Activated T-helper 9 cell treated with anti-CD3 and anti-CD28 coated beads, Interleukin-2, amount 50 U/mL, for 16 hours (primary cell): ENCODE measurements around the gene LRCH4.
"Not testable (repeated sequence)": the region's sequence is repeated elsewhere in the genome, so short reads cannot be mapped to it uniquely, and the experiment has no call there.

Source experiments
- DNase-seq: peaks from one replicate; pipeline ENCODE4 v3.0.0-alpha.2; 2020; ENCODE audit warnings: low read depth

LRCH4 gene

DNA sequence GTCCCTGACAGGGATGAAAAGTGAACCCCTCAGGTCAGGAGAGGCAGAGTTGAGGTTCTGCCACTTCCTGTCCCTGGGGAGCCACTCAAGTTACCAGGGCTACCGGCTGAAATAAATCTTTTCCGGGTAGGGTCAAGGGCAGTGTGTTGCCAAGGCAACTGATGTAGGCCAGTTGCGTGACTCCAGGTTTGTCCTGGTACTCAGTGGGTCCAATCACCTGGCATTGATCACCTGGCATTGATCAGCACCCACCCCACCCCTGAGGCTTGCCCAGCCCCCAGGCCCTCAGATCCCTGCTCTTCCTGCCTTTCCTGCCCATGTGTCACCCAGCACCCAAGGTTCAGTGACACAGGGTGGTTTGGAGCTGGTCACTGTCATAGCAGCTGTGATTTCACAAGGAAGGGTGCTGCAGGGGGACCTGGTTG is 18.2 kb downstream of the LRCH4 start:
- no peak for DNase-seq

DNA sequence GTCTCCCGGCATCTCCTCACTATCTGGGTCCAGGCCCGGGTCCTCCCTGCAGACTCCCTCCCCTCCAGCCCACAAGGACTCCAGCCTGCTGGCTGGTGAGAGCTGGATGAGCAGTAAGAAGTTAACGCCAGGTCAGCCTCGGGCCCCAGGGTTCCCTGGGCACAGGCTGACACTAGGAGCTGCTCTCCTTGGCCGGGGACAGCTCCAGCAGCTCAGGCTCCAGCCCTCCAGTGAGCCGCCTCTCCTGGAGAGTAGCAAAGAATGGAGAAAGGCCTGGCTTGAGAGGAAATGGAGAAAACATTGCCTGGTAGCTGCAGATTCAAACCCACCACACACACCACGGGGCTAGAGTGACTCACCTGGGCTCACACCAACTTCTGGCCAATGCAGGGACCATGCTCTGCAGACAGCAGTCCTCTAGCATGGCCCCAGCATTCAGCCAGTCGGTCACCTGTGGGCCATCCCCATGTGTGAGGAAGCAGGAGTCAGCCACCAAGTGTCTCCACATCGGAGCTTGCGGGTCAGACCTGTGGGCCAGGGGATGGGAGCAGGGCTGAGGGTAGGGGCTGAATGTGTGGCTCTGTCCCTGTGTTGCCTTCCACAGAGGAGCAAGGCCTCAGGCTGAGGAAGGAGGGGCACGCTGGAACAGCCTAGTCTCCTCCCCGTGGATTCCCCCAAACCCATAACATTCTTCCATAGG is 18.7 kb downstream of the LRCH4 start:
- DNase-seq, result no peak

DNA sequence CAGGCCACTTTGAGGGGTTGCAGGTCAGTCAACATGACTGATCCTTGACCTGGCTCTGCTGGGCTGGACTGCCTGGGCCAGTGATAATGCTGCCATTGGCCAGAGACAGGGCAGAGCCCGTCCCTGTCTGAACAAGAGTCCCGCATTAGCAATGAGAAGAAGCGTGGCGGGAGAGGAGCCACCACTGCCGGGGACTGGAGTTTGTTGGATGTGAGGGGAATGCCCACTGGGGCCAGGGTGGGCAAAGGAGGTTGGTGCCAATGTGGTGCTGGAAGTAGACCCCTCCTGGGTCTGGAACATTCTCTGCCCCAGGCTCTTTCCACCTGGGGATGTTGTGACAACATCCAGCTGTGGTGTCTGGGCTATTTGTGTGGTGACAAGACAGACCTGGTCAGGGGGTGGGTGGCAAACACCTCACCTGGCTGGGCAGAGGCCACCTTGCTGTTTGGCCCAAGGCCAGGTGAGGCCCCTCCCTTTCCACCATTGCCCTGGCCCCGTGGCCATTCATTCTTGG is 19.9 kb downstream of the LRCH4 start:
- no peak for DNase-seq

DNA sequence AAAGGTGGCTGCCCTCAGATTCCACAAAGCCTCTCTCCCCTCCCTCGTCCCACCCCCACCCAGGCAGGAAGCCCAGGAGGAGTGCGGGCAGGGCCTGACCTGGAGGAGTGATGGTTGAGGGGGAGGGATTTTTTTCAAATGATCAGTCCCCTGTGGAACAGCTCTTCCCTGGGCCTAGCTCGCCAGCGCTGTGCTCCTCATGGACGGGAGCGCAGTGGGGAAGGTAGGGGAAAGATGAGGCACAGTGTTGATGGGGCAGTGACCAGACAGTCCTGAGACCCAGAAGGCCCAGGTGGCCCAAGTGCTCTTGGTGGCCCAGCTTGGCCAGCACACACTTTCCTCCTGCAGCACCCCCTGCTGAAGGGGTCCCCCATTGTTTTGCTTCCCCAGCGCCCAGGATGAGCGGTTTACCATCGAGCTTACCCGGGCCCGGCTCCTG is 20.8 kb downstream of the LRCH4 start:
- DNase-seq, result no peak

DNA sequence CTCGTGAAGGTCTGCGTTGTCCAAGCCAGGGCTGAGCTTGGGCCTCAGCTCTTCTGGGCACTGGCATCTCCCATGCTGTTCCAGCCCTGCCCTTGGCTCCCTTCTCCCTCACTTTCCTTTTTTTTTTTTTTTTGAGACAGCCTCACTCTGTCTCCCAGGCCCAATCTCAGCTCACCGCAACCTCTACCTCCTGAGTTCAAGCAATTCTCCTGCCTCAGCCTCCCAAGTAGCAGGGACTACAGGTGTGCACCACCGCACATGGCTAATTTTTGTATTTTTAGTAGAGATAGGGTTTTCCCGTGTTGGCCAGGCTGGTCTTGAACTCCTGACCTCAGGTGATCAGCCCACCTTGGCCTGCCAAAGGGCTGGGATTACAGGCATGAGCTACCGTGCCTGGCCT is 21.5 kb downstream of the LRCH4 start:
- not testable (repeated sequence) for DNase-seq

DNA sequence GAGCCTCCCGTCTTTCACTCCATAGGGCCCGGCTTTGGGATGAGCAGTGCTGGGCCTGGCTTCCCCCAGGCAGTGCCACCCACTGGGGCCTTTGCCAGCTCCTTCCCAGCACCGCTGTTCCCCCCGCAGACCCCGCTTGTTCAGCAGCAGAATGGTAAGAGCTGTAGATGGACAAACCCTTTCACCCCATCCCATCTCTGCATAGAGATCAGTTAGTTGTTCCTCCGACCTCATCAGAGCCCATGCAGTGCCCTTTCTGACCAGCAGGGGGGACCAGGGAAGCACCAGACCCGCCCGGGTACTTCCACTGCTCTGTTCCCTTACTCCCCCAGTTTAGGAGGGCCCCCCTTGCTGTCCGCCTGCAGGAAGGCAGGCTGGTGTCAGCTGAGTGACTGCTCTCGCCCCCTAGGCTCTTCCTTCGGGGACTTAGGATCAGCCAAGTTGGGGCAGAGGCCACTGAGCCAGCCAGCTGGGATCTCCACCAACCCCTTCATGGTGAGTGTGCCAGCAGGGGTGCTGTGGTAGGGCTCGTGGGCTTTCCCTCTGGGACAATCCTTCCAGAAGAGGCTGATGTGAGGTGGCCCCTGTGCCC is 22.0 kb downstream of the LRCH4 start:
- DNase-seq, result peak; percentile 70

DNA sequence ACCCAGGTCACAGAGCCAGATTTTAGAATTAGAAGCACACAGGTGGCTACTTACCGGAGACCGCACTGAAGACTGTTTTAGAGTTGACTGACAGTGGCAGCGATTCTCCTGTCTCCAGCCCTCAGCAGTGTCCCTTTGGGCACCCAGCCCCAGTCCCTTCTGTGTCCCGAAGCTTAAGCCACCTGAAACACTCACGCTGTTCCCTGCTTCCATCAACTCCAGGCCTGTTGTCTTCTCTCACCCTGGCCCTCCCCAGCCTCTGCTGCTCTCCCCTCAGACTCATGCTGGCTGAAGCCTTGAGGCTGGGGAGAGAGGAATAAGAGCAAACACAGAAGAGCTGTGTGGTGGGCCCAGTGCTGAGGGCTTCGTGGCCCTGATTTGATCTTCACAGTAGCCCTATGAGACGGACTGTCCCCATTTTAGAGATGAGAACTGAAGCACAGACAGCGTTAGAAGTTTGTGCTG is 22.8 kb downstream of the LRCH4 start:
- no peak for DNase-seq

DNA sequence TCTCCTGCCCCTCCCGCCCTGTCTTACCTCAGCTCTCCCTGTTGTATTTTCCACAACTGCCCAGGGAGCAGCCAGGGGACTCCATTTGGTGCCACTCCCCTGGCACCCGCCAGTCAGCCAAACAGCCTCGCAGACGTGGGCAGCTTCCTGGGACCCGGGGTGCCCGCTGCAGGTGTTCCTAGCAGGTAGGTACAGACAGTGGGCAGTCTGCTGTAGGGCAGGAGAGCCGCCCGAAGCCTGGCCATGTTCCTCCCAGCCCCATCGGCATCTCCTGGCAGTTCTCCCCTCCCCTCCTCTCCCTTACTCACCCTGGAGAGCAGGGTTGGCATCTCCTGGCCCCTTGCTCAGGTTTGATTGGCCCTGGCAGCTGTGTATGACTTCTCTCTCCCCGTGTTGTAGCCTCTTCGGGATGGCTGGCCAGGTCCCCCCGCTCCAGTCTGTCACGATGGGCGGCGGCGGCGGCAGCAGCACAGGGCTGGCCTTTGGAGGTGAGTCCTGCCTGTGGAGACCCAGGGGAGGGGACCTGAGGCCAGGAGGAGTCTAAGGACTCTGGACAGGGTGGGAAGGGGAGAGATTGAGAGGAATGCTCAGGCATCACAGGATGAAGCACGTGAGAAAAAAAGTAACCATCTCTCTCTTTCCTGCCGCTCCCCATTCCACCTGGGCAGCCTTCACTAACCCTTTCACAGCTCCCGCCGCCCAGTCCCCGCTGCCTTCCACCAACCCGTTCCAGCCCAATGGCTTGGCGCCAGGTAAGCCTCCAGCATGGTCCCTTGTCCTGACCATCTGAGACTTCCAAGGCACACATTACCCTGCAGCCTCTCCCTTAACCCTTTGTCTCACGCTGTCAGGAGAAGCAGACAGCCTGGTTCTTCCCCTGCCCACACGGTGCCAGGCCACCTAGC is 23.5 kb downstream of the LRCH4 start:
- DNase-seq, result no peak

DNA sequence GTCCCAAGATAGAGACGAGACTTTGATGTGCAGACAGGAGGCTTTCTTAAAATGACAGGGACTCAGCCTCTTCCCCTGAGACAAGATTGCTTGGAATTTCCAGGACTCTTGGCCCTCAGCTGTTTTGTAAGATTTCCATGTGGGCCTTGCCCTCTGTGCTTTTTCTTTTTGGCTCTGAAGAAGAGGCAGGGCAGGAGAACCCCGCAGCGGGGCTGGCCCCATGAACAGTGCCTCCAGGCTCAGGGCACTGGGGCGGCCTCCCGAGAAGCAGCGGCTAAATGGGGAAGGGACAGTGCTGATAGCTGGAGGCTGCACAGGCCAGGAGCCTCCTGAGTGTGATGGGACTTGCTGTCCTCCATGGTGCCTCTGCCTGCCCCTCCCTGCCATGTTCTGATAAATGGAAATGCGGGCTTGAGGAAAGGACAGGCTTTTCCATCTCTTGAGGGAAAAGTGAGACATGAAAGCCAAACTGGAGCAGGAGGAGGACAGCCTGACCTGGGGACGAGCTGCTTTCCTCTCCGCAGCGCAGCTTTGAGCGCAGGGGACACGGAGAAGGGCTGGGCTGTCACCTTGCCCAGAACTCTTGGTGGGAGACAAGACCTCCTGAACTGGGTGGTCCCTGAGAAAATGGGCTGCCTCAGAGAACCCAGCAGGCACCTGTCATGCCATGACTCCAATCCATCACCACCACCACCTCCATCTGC is 24.3 kb downstream of the LRCH4 start:
- no peak for DNase-seq

DNA sequence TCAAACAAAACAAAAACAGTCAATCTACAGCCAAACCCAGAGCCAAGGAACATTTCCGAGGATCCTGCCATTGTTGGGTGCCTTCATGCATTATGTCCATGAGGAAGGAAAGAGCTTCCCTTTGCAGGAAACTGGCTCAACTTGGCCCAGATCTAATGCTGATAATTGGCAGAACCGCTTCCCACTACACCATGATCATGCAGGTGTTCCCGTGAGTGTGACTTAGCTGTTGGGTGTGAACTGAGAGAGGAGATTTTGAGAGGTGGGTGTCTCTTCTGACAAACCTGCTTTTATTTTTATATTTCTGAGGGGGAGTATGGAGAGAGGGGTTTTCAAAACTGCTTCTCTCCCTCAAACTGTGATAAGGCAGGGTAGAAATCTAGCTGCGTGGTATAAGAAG is 26.8 kb downstream of the LRCH4 start:
- no peak for DNase-seq

DNA sequence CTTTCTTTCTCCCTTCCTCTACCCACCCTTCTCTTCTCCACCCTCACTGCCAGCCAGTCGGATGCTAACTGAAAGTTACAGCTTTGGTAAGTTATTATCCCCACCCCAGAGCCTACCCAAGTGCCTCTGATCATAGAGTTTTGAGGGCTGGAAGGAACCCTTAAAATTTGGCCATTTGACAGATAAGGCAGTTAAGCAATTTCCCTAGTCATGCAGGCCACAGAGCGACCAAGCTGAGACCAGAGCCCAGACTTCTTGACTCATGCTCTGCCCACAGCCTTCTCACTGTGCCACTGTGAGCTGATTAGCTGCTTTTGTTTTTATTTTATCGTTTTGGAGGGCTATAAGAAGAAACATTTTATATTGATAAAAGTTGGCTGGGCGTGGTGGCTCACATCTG is 29.4 kb downstream of the LRCH4 start:
- DNase-seq, result no peak

DNA sequence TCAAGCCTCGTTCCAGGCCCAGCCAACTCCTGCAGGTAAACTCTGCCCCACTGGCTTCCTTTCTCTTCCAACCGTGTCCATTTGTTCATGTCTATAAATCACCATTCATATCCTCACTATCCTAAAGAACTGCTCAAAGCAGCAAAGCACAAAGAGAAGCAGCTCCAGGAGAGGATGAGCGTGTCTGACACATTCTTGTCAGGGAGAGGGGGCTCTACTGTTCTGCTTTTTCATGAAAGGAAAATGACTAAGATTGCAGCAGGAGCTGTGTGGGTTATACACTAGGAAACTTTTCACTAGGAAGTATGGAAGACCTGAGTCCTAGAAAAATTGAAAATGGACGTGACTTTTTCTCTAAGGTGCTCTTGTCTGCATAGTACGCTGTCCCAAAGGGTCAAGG is 30.2 kb downstream of the LRCH4 start:
- no peak for DNase-seq

DNA sequence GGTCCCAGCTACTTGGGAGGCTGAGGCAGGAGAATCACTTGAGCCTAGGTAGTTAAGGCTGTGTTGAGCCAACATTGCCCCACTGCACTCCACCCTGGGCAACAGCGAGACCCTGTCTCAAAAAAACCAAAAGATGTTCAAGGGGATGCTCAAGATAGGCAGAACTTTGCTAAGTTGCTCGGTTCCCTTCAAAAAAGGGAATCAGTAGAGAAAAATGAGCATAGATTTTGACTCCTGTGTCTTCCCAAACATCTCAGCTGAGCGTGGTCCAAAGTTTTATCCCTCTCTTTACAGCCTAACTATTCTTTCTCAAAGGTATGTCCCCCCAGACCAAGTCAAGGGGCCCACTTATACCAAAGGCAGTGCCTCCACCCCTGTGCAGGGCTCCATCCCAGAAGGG is 32.9 kb downstream of the LRCH4 start:
- DNase-seq, result no peak

DNA sequence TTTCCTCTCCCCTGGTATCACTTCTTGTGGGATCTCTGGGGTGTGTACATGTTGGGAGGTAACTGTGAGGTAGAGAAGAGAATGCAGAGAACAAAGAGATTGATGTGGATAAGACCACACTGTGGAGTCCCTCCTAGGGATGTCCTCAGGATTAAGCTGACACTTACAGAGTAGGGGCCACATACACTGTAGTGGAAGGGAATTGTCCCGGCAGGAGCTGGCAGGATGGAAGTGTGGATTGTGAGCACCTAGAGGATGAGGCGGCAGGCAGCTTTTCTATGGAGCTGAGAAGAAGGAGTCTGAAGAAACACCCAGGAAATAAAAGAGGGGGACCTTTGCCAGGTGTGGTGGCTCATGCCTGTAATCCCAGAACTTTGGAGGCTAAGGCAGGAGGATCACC is 33.4 kb downstream of the LRCH4 start:
- no peak for DNase-seq

DNA sequence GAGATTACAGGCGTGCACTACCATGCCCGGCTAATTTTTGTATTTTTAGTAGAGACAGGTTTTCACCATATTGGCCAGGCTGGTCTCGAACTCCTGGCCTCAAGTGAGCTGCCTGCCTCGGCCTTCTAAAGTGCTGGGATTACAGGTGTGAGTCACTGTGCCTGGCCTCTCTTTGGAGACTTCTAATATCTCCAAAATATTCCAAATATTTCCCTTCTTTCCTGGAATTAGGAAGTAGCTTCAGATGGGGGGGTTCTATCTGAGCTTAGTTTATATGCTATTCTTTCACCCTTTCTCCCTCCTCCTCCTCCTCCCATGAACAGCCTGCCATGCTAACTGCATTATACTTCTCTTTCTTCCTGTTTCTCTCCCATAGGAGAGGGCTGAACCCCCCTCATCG is 37.5 kb downstream of the LRCH4 start:
- DNase-seq, result not testable (repeated sequence)

DNA sequence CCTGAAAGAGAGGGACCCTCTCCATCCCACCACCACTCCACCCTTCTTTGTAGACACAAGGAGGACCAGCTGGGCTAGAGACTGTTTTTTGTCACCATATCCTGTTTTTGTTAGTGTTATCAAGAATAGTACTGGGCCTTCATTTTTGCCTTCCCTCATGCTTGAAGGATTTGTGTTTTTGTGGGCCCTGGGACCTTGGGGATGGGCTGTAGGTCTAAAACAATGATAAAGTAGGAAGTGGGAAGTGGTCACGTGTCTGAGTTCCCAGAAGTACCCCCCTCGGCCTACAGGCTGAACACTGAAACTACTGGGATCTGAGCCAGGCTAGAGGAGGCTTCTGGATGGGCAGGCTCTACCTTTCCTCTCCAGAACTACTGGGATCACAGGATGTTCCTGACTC is 38.1 kb downstream of the LRCH4 start:
- no peak for DNase-seq

DNA sequence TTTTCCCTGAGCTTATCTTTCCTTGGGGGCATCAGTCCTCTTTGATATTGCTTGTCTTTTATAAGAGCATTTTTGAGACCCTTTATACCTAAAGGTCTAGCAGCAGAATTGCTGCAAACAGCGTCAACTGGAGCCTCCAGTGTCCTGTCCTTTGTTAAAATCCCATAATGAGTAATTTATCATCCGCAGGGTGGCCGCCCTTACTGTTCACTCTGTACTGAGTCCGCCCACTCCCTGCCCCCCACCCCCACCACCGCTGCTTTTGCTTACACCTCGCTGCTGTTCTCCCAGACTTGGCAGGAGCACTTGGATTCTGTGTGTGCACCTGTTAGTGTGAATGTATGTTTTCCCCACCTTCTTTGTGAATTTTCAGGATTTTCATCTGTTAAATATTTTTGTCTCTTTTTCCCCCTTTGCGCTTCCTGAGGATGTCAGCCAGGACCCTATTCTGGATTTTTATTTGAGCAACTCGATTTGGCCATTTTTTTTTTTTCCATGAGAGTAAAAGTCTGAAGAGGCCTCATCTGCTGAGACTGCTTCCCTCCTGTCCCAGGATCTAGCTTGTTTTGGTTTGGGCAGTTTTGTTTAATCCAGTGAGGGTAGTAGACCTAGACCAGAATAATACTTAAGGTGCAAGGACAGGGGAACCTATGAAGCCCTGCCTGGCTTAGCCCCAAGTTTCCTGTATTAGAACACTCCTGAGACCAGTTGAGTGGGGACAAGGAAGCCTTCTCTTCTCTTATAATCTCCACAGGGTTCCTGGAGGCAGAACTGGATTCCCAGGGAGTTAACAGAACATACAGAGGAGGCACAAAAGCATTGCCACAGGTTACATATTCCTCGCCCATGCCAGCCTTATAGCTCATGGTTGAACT is 38.8 kb downstream of the LRCH4 start:
- no peak for DNase-seq

DNA sequence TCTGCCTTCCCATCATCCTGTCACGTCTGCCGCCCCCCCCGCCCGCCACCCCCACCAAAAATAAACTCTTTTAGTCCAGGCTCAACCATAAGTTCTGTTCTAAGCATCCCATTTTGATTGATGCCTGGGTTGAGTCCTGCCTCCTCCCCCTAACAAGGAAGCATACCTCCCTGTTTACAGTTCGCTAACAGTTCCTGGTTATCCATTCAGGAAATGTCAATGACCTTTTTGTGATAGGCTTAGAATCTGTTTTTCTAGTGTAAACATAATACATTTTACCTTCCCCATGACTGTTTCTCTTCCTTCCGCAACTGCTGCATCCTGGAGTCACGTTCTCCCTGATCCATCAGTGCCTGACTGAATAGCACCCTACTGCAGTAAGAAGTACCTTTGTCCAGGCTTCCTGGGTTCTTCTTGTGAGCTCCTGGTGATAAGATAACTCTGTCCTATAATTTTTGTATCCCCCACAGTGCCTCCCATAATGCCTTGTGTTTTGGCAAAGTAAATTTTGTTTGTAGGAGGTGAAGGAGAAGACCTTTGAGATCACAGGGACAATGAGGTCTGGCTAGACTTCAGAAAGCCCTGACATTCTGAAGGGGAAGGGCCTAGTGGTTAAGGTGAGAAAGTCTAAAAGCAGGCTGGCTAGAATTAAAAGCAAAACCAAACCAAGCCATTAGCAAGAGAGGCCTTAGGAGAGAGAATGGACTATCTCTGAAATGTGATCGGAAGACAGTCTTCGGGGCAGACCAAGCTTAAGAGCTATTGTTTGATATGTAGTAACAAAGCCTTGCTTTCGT is 39.6 kb downstream of the LRCH4 start:
- no peak for DNase-seq

DNA sequence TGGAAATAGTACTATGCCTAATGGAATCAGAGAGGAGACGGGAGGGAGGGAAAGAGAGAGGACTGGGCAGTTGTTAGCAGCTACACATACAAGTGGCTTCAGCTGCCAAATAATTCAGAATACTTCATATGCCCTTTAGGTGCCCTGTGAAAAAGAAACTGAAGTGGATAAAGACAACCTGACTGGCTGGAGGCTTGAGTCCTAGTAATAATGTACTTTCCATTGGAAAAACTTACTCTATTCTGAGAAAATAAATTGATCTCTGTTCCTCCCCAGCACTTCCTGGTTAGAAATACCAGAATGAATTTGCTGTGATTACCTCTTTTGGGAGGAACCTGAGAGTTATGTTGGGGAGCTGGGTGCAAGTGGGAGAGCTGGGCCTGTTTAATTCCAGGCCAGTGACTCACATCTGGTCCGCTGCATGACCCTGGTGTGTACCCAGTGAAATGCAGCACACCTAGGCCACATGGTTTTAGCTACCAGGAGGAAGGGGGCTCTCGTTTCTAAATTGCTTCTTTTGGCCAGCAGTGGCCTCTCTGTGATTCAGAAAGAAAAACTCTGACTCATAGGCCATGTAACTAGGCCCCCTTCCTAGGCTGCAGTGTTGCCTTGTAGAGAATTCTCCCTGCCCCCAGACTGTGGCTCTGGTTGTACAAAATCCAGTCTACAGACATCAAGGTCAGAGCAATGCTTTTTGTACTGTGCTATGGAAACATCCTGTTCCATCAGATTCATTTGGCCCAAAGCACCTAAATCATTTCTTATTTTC is 40.4 kb downstream of the LRCH4 start:
- DNase-seq, result peak; percentile 35
